PC-3 (cell line): ENCODE results near the gene MTHFD1L. TPM values are rescaled to one million over a fixed set of nuclear protein-coding genes. Genes with fewer than 3 reads are reported as not detected.

Experiments
- ATAC-seq: fragments of 200-7000 bp; cut with Tn5 transposase; 2 replicates; pipeline ENCODE4 v1.9.1; 2020; ENCODE audit warnings: mild to moderate bottlenecking, moderate library complexity
- BruUV-seq: library from RNA; stranded (reverse); fragments of 400-500 nt; replicated peaks from 2 replicates; lab custom pipeline; 2021; lab: Mats Ljungman, UMichigan
- CTCF ChIA-PET: fragments of 300-600 bp; sonication (Branson Sonifier 250); formaldehyde crosslinking; loops from one replicate; lab custom pipeline; 2022; ENCODE audit warnings: antibody characterized with exemption; lab: Charles Lee
- POLR2A ChIA-PET: fragments of 300-600 bp; sonication (Branson Sonifier 250); formaldehyde crosslinking; loops from one replicate; lab custom pipeline; 2022; ENCODE audit warnings: antibody characterized with exemption; ENCODE audit not compliant: unreplicated experiment; lab: Charles Lee
- DNase-seq: peaks from one replicate; pipeline ENCODE4 v3.0.0-alpha.2; 2015
- H2AFZ ChIP-seq: fragments of 300-600 bp; sonication (generic); 2 replicates; pipeline ENCODE4 v1.6.0; 2016; ENCODE audit warnings: antibody characterized with exemption, low read length
- H3F3A ChIP-seq: fragments of 300-600 bp; sonication (generic); one replicate; pipeline ENCODE4 v1.6.0; 2017; ENCODE audit warnings: antibody characterized with exemption, low read length, control low read depth, mild to moderate bottlenecking; ENCODE audit not compliant: unreplicated experiment
- H3K27ac ChIP-seq: fragments of 300-600 bp; sonication (generic); 2 replicates; pipeline ENCODE4 v1.5.1; 2016; ENCODE audit warnings: mild to moderate bottlenecking, low read length
- H3K27me3 ChIP-seq: fragments of 300-600 bp; sonication (generic); 2 replicates; pipeline ENCODE4 v1.6.1; 2016; ENCODE audit warnings: low read length, mixed read lengths
- H3K36me3 ChIP-seq: fragments of 300-600 bp; sonication (generic); 2 replicates; pipeline ENCODE4 v1.6.1; 2016; ENCODE audit warnings: low read depth, mixed run types, low read length, mixed read lengths
- H3K4me1 ChIP-seq: fragments of 300-600 bp; sonication (generic); 2 replicates; pipeline ENCODE4 v1.5.1; 2016; ENCODE audit warnings: low read length; ENCODE audit not compliant: insufficient read depth
- H3K4me2 ChIP-seq: fragments of 300-600 bp; sonication (generic); 2 replicates; pipeline ENCODE4 v1.6.0; 2016; ENCODE audit warnings: low read length
- H3K4me3 ChIP-seq: fragments of 300-600 bp; sonication (generic); 2 replicates; pipeline ENCODE4 v1.5.1; 2016; ENCODE audit warnings: mild to moderate bottlenecking, low read length, mixed read lengths
- H3K79me2 ChIP-seq: fragments of 300-600 bp; sonication (generic); 2 replicates; pipeline ENCODE4 v1.6.1; 2017; ENCODE audit warnings: low read length, mixed read lengths
- H3K9ac ChIP-seq: fragments of 300-600 bp; sonication (generic); 2 replicates; pipeline ENCODE4 v1.6.0; 2016; ENCODE audit warnings: mild to moderate bottlenecking, low read length
- H3K9me2 ChIP-seq: fragments of 300-600 bp; sonication (generic); replicated peaks from 2 replicates; pipeline ENCODE4 v1.6.1; 2016; ENCODE audit warnings: mixed run types, low read length, mixed read lengths
- H3K9me3 ChIP-seq: fragments of 300-600 bp; sonication (generic); 2 replicates; pipeline ENCODE4 v1.6.1; 2016; ENCODE audit warnings: low read length, mixed read lengths
- H4K20me1 ChIP-seq: fragments of 300-600 bp; sonication (generic); 2 replicates; pipeline ENCODE4 v1.6.1; 2016; ENCODE audit warnings: low read length, mixed read lengths
- EZH2 ChIP-seq: fragments of 300-600 bp; sonication (generic); IDR thresholded peaks from one replicate; pipeline ENCODE4 v1.6.1; 2017; ENCODE audit warnings: antibody characterized with exemption, mild to moderate bottlenecking, low read length; ENCODE audit not compliant: unreplicated experiment
- EZH2phosphoT487 ChIP-seq: fragments of 300-600 bp; sonication (generic); IDR thresholded peaks from 2 replicates; pipeline ENCODE4 v1.6.1; 2018; ENCODE audit warnings: mild to moderate bottlenecking, antibody characterized with exemption, low read length, borderline replicate concordance
- intact Hi-C: fragments of 100-400 bp; cut with micrococcal nuclease; formaldehyde crosslinking; loops from 2 replicates; pipeline ENCODE4 v1.9.0; 2023
- total RNA-seq: library from RNA; depleted of rRNA; stranded (reverse); fragments of >200 nt; gene quantifications from 2 replicates; pipeline ENCODE4 v1.2.3, GENCODE V29; 2014
- TF ChIP-seq, protein P1 (sequence below): fragments of 300-600 bp; sonication (generic); conservative IDR thresholded peaks from 2 replicates; pipeline ENCODE4 v1.5.1; 2017; ENCODE audit warnings: antibody characterized with exemption, low read depth, mild to moderate bottlenecking, low read length

MTHFD1L gene
- total RNA-seq, 1 experiment from 2014 or later = 11.9 TPM

DNA sequence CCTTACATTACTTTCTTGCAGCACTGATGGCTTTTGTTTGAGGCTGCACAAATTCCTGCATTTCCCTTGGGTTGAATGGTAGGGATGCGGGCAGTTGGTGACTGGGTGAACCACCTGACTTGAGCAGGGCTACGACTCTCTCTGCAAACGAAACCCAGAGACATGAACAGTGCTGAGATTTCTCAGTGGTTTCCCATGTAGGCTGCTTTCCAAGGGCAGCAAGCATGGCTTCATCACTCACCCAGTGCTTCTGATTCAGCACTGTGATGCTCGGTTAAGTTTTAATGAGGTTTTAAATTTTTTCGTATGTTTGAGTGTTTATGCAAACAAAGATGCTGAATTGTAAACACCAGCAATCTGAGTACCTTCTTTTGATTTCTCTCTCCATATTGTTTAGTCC is 127.2 kb downstream of the MTHFD1L start:
- no peaks in the 10 kb centered on the region for H3K9me3 ChIP-seq
- TF ChIP-seq, protein P1, sequence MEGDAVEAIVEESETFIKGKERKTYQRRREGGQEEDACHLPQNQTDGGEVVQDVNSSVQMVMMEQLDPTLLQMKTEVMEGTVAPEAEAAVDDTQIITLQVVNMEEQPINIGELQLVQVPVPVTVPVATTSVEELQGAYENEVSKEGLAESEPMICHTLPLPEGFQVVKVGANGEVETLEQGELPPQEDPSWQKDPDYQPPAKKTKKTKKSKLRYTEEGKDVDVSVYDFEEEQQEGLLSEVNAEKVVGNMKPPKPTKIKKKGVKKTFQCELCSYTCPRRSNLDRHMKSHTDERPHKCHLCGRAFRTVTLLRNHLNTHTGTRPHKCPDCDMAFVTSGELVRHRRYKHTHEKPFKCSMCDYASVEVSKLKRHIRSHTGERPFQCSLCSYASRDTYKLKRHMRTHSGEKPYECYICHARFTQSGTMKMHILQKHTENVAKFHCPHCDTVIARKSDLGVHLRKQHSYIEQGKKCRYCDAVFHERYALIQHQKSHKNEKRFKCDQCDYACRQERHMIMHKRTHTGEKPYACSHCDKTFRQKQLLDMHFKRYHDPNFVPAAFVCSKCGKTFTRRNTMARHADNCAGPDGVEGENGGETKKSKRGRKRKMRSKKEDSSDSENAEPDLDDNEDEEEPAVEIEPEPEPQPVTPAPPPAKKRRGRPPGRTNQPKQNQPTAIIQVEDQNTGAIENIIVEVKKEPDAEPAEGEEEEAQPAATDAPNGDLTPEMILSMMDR = no peak
- TF ChIP-seq EZH2 (no peak), EZH2phosphoT487 (no peak)
- DNase-seq (peak; percentile 12), ATAC-seq (peak; percentile 64)
- H3K36me3 ChIP-seq = peaks cover 4% of the 10 kb centered on the region; the same call in 1 of the 2 replicates
- ChIA-PET POLR2A (no interaction called here), CTCF (no interaction called here)
- no peak overlapping the region for H2AFZ ChIP-seq
- H3F3A ChIP-seq = no peaks in the 10 kb centered on the region
- 0 out of 2 replicates have a peak, but pooled peaks cover under 1% of the 10 kb centered on the region for H3K4me1 ChIP-seq
- H3K9ac ChIP-seq = no peak overlapping the region
- no peaks in the 10 kb centered on the region for H3K27me3 ChIP-seq
- H4K20me1 ChIP-seq = no peaks in the 10 kb centered on the region
- intact Hi-C loops = no loop called here
- no TSS peak for BruUV-seq
- H3K9me2 ChIP-seq = no peaks in the 10 kb centered on the region
- no peak overlapping the region for H3K4me3 ChIP-seq
- H3K79me2 ChIP-seq = no peaks in the 10 kb centered on the region
- peak overlapping the region; percentile 9; the same call in 1 of the 2 replicates for H3K27ac ChIP-seq
- no peak overlapping the region for H3K4me2 ChIP-seq

DNA sequence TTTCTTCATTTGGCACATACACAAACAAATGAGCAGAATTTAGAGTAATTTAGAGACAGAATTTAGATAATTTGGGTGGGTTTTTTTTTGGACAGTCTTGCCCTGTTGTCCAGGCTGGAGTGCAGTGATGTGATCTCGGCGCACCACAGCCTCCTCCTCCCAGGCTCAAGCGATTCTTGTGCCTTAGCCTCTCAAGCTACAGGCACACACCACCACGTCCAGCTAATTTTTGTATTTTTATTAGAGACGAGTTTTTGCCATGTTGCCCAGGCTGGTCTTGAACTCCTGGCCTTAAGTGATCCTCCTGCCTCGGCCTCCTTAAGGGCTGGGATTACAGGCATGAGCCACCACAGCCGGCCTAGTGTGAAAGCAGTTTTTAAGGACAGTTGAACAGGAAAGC is 127.8 kb downstream of the MTHFD1L start:
- Histone ChIP-seq H3K9me3 (no peaks in the 10 kb centered on the region), H3K36me3 (peaks cover 4% of the 10 kb centered on the region; the same call in 1 of the 2 replicates), H3K4me2 (no peak overlapping the region), H3K4me1 (no peaks in the 10 kb centered on the region), H3K9ac (no peak overlapping the region), H3K4me3 (no peak overlapping the region), H3K79me2 (no peaks in the 10 kb centered on the region), H3F3A (no peaks in the 10 kb centered on the region), H3K27me3 (no peaks in the 10 kb centered on the region), H3K9me2 (no peaks in the 10 kb centered on the region), H4K20me1 (no peaks in the 10 kb centered on the region), H3K27ac (no peak overlapping the region), H2AFZ (no peak overlapping the region)
- ATAC-seq = no peak
- no peak for DNase-seq
- BruUV-seq = no TSS peak
- CTCF ChIA-PET = no interaction called here
- POLR2A ChIA-PET = no interaction called here
- intact Hi-C loops = no loop called here
- no peak for TF ChIP-seq EZH2
- no peak for TF ChIP-seq EZH2phosphoT487
- TF ChIP-seq, protein P1 = no peak

DNA sequence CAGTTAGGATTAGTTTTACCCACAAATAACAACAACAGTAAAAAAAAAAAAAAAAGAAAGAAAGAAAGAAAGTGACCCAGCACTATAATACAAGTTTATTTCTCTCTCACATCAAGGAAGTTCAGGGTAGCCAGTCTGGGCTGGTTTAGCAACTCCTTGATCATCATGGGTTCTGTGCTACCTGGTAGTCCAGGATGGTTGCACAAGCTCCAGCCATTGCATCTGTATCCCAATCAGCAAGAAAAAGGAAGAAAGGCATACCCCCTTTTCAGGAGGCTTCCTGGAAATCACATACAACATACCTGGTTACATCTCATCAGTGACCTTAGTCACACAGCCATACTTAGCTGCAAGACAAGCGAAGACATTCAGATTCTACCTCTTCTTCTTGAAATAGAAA is 128.5 kb downstream of the MTHFD1L start:
- Histone ChIP-seq H3K36me3 (peaks cover 4% of the 10 kb centered on the region; the same call in 1 of the 2 replicates), H2AFZ (no peak overlapping the region), H3K4me1 (no peaks in the 10 kb centered on the region), H3K4me2 (no peak overlapping the region), H3K9me2 (no peaks in the 10 kb centered on the region), H3K27ac (no peak overlapping the region), H3K79me2 (no peaks in the 10 kb centered on the region), H3K9me3 (no peaks in the 10 kb centered on the region), H3K27me3 (no peaks in the 10 kb centered on the region), H3K9ac (no peak overlapping the region), H3K4me3 (no peak overlapping the region), H3F3A (no peaks in the 10 kb centered on the region), H4K20me1 (no peaks in the 10 kb centered on the region)
- DNase-seq = no peak
- no TSS peak for BruUV-seq
- TF ChIP-seq, protein P1 = no peak
- TF ChIP-seq EZH2phosphoT487 = no peak
- no peak for TF ChIP-seq EZH2
- ChIA-PET CTCF (no interaction called here), POLR2A (no interaction called here)
- intact Hi-C loops = no loop called here
- ATAC-seq = no peak
